EH (cell line): ENCODE data around the gene AGRN.
A peak's percentile ranks its signal among the peaks of the same experiment; 100 is the strongest.
"Not testable (repeated sequence)": the region's sequence is repeated elsewhere in the genome, so short reads cannot be mapped to it uniquely, and the experiment has no call there.

Source experiments
- DNase-seq: peaks from one replicate; pipeline ENCODE4 v3.0.0-alpha.2; 2015; ENCODE audit warnings: low read depth

Gene AGRN

DNA sequence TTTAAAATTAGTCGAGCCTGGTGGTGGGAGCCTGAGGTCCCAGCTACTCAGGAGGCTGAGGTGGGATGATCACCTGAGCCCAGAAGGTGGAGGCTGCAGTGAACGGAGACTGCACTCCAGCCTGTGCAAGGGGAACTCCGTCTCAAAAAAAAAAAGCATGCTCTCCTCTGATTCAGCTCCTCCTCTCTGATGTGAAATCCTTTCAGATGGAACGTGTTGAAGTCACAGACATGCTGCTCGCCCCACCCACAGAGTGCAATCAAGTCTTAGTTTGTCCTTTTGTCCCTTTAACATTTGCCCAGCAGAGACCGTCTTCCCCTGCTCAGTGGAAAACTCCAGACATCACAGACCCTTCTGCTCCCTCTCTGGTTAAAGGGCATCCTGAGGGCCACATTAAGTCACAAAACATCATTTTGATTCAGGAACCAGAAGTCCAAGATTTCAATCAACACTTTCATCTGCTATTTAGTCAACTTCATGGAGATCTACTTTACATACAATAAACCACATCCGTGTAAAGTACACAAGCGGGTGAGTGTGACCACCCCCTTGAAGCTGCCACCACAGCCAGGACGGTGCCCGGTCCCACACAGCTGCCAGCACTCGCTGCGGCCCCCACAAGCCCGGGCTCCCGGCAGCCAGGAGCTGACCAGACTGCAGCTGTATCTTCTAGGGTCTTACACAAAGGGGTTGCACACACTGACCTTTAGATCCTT, 73.1 kb downstream of the AGRN start:
- no peak for DNase-seq

DNA sequence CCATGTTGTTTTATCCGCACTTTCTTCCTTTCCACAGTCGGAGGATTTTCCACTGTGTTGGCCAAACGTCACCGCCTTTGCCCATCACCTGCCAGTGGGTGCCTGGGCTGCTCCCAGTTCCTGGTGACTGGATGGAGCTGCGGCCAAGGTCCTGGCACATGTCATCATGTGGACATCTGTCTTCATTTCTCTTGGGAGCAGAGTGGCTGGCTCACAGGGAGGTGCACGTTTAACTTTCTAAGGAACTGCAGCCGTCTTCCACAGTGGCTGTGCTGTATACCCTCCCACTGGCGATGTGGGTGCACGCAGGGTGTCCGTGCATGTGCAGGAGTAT, 73.7 kb downstream of the AGRN start:
- no peak for DNase-seq

DNA sequence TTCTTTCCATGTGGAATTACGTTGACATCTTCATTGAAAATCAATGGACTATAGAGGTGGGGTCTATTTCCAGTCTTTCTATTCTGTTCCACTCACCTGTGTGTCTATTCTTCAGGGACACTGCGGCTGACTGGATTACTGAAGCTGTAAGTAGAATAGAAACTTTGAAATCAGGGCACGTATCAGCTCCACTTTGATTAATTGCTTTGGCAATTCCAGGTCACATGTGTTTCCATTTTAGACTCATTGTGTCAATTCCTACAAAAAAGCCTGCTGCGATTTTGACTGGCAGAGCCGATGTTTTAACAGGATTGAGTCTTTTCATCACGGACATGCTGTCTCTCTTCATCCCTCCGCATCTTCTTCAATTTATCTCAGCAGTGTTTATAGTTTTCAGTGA, 75.1 kb downstream of the AGRN start:
- DNase-seq = no peak

DNA sequence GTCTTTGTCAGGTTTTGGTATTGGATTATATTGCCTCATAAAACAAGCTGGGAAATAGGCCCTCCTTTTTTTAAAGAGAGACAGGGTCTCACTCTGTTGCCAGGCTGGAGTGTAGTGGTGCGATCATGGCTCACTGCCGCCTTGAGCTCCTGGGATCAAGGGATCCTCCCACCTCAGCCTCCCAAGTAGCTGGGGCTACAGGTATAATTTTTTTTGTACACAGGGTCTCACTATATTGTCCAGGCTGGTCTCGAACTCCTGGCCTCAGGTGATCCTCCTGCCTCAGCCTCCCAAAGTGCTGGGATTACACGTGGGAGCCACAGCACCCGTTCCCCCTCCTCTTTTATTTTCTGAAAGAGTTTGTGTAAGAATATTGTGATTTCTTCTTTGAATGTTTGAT, 76.2 kb downstream of the AGRN start:
- not testable (repeated sequence) for DNase-seq

DNA sequence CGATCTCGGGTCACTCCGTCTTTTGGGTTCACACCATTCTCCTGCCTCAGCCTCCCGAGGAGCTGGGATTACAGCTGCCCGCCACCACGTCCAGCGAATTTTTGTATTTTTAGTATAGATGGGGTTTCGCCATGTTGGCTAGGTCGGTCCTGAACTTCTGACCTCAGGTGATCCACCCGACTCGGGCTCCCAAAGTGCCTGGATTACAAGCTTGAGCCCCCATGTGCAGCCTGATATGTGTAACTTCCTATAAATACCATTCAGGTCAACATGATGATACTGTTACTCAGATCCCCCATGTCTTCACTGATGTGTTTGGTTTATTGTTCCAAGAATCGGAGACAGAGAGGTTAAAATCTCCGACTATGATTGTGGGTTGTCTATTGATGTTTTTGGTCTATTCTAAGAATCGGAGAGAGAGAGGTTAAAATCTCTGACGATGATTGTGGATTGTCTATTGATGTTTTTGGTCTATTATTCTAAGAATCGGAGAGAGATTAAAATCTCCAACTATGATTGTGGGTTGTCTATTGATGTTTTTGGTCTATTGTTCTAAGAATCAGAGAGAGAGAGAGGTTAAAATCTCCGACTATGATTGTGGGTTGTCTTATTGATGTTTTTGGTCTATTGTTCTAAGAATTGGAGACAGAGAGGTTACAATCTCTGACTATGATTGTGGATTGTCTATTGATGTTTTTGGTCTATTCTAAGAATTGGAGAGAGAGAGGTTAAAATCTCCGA, 78.9 kb downstream of the AGRN start:
- DNase-seq = no peak

DNA sequence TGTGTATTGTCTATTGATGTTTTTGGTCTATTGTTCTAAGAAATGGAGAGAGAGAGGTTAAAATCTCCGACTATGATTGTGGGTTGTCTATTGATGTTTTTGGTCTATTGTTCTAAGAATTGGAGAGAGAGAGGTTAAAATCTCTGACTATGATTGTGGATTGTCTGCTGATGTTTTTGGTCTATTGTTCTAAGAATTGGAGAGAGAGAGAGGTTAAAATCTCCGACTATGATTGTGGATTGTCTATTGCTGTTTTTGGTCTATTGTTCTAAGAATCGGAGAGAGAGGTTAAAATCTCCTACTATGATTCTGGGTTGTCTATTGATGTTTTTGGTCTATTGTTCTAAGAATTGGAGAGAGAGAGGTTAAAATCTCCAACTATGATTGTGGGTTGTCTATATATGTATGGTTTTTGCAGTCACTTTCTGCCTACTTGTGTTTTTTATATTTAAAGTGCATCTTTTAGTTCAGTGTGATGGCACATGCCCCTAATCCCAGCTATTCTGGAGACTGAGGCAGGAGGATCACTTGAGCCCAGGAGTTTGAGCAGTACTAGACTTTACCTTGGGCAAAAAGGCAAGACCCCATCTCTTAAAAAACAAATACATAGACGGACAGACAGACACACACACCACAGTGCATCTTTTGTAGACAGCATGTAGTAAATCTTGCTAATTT, 79.7 kb downstream of the AGRN start:
- no peak for DNase-seq

DNA sequence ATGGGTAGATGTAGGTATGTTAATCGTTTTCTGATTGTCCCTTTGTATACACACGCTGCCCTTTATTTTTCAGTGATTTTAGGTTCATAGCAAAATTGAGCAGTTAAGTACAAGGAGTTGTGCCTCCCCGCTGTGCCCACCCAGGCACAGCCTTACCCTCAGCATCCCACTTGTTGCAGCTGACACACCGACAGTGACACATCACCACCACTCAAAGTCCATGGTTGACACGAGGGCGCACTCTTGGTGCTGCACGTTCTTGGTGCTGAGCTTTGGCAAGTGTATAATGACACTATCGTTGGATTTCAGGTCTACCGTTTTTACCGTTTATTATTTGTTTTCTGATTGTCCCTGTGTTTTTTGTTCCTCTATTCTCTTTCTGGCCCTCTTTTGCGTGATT, 80.4 kb downstream of the AGRN start:
- DNase-seq = no peak

DNA sequence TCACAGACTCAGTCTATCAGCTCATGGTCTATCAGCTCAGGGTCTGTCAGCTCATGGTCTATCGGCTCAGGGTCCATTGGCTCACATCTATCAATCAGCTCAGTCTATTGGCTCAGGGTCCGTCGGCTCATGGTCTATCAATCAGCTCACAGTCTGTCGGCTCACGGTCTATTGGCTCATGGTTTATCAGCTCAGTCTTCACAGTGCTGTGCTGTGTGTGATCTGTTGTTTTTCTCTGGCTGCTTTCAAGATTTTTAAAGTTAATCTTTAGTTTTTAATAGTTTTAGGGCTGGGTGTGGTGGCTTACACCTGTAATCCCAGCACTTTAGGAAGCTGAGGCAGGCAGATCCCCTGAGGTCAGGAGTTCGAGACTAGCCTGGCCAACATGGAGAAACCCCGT, 81.6 kb downstream of the AGRN start:
- DNase-seq = no peak

DNA sequence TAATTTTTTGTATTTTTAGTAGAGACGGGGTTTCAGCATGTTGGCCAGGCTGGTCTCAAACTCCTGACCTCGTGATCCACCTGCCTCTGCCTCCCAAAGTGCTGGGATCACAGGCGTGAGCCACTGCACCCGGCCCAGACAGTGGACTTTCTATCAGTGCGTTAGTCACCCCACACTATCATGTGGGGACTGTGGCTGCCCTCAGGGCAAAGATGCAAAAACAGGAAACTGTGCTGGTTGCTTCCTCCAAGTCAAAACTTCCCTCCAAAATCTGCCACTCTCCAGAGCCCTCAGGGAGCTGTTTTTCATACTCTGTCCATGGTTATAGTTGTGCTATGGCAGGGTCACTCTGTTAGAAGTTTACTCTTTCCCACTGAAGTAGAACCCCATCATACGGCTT, 84.2 kb downstream of the AGRN start:
- DNase-seq = peak; percentile 49
